Heart right ventricle (tissue), 16 donors: Measurements from ENCODE around the gene DNAH6. TPM values are rescaled to one million over a fixed set of nuclear protein-coding genes. Genes with fewer than 3 reads are reported as not detected.

Source experiments
- ATAC-seq, 8 donors: fragments of 200-7000 bp; cut with Tn5 transposase; one replicate each; pipeline ENCODE4 v1.9.1; 2020; ENCODE audit warnings: mild to moderate bottlenecking in 8 of 8, moderate library complexity in 8 of 8, moderate number of reproducible peaks in 1 of 8
- DNase-seq, 2 donors: peaks; one replicate each; pipeline ENCODE4 v3.0.0-alpha.2; 2020
- H3K27ac ChIP-seq, 10 donors: fragments of 200-600 bp; sonication (generic) in 2 of 10; one replicate each; pipeline versions ENCODE4 v1.5.0 to v1.8.0; 2020 to 2022; ENCODE audit warnings: mild to moderate bottlenecking in 3 of 10
- H3K27me3 ChIP-seq, 7 donors: fragments of 200-600 bp; one replicate each; pipeline ENCODE4 v1.8.0; 2021 to 2022; ENCODE audit warnings: mild to moderate bottlenecking in 2 of 7
- H3K36me3 ChIP-seq, 9 donors: fragments of 200-600 bp; sonication (generic) in 1 of 9; one replicate each; pipeline versions ENCODE4 v1.5.0 to v1.8.0; 2020 to 2022; ENCODE audit warnings: mild to moderate bottlenecking in 2 of 9
- H3K4me1 ChIP-seq, 9 donors: fragments of 200-600 bp; sonication (generic) in 1 of 9; one replicate each; pipeline versions ENCODE4 v1.5.0 to v1.8.0; 2020 to 2022; ENCODE audit warnings: mild to moderate bottlenecking in 4 of 9
- H3K4me3 ChIP-seq, 10 donors: fragments of 200-600 bp; sonication (generic) in 2 of 10; one replicate each; pipeline versions ENCODE4 v1.5.0 to v1.8.0; 2020 to 2022; ENCODE audit warnings: mild to moderate bottlenecking in 7 of 10, moderate library complexity in 2 of 10
- H3K9me3 ChIP-seq, 11 donors: fragments of 200-600 bp in 10 of 11; sonication (generic) in 2 of 11; one replicate each; pipeline versions ENCODE4 v1.5.0 to v1.8.0; 2013 to 2022; ENCODE audit warnings: mild to moderate bottlenecking in 2 of 11, control low read depth in 1 of 11, moderate library complexity in 1 of 11
- WGBS, 2 donors: extraction: QIAGEN DNeasy Blood & Tissue Kit; methylation state at CpG; one replicate each; pipeline ENCODE4 v1.1.7; 2013; ENCODE audit warnings: inconsistent platforms in 1 of 2; 5-methylcytosine and 5-hydroxymethylcytosine counted together
- intact Hi-C, 10 donors: fragments of 100-400 bp; cut with DNase I; formaldehyde crosslinking; loops; one replicate each; pipeline versions ENCODE4 v1.11.1 to v1.14.2; 2022
- polyA plus RNA-seq, 2 donors: library from polyadenylated mRNA; stranded (reverse); fragments of 200-250 nt; gene quantifications; one replicate each; pipeline ENCODE4 v1.2.3, GENCODE V29; 2013
- total RNA-seq, 10 donors: library from RNA; stranded (reverse); fragmentation: NEBNext Ultra II Directional in 3 of 10; extraction: Animal tissue kit (Norgen Biotek cat#: 25700) in 3 of 10; gene quantifications; one replicate each; pipeline versions ENCODE4 v1.2.1 to v1.2.4, GENCODE V29; 2021 to 2023
- TF ChIP-seq, protein P1 (sequence below), 9 donors: fragments of 200-600 bp; sonication (generic) in 2 of 9; IDR thresholded peaks; one replicate each; pipeline versions ENCODE4 v1.5.0 to v1.8.0; 2021 to 2022; ENCODE audit warnings: antibody characterized with exemption in 9 of 9, mild to moderate bottlenecking in 5 of 9, moderate library complexity in 1 of 9
- donor health status: Arrhythmogenic right ventricular cardiomyopathy.
- donor health status: ischemic (EF 13 %, LVEDD 7.1; RV severe dilation, severe dysfunction).
- donor health status: healthy with polysubstance abuse.
- donor health status: DM: no; HTN: yes; CAD: no.
- donor health status: DM: no; HTN: no; CAD: no.
- donor health status: ischemic (EF 25% LVEDD 6.9; RV normal size, moderate dysfunction).
- donor health status: ischemic (EF 25% LVEDD 5.7; RV mildly dilated, moderate dysfunction).
- donor health status: healthy.
- donor health status: DM: yes; HTN: yes; CAD: no.
- donor health status: Ischemic cardiomyopathy.
- donor health status: ischemic (EF 35%, LVEDD 5.7; RV mildly dilated, moderate dysfunction).
- donor health status: nonischemic (EF 11% LVEDD 7.7; RV severe dilation, severe dysfunction).
- donor health status: DM: yes; HTN: yes; CAD: no.
- donor health status: PGD.
- donor health status: ischemic (EF 29% LVEDD 5.4; RV normal size, mild dysfunction).
- donor health status: nonischemic (EF 23%, LVEDD 6.1; RV moderate dilation, normal function).

DNAH6 gene
- total and polyA plus RNA-seq, 12 donors, result 0.03 to 0.49 (median 0.23) TPM; not detected in 1

DNA sequence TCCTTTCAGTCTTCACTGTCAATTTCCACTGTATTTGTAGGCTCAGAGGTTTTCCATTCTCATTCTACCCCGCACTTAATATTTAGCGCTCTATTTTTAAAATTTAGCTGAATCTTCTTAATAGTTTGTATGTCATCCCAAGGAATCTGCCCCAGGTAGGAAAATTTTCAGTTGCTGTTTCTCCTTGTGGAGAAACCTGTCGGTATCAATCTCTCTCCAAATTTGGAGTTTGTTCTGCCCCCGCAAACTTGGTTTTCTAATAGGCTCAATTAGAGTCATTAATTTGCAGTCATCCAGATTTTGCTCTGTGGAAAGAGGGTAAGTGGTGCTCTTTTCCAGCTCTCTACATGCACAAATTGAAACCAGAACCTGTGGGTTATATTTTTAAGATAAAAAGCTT lies 87.6 kb downstream of the DNAH6 start:
- H3K4me1 ChIP-seq, result no peaks in the 10 kb centered on the region
- intact Hi-C loops, result no loop called here
- H3K27ac ChIP-seq, result no peak overlapping the region
- TF ChIP-seq, protein P1, sequence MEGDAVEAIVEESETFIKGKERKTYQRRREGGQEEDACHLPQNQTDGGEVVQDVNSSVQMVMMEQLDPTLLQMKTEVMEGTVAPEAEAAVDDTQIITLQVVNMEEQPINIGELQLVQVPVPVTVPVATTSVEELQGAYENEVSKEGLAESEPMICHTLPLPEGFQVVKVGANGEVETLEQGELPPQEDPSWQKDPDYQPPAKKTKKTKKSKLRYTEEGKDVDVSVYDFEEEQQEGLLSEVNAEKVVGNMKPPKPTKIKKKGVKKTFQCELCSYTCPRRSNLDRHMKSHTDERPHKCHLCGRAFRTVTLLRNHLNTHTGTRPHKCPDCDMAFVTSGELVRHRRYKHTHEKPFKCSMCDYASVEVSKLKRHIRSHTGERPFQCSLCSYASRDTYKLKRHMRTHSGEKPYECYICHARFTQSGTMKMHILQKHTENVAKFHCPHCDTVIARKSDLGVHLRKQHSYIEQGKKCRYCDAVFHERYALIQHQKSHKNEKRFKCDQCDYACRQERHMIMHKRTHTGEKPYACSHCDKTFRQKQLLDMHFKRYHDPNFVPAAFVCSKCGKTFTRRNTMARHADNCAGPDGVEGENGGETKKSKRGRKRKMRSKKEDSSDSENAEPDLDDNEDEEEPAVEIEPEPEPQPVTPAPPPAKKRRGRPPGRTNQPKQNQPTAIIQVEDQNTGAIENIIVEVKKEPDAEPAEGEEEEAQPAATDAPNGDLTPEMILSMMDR (IDR thresholded peaks at IDR 0.05), result no peak
- H3K36me3 ChIP-seq, result no peaks in the 10 kb centered on the region
- H3K27me3 ChIP-seq, result no peaks in the 10 kb centered on the region
- H3K4me3 ChIP-seq, result no peak overlapping the region
- ATAC-seq (no peak), DNase-seq (no peak)
- peaks cover 0 to 27% (median 0%) of the 10 kb centered on the region in 11 donors for H3K9me3 ChIP-seq
- 77 to 84% methylated on average over 4 of the region's 4 CpGs for WGBS, 2 donors

DNA sequence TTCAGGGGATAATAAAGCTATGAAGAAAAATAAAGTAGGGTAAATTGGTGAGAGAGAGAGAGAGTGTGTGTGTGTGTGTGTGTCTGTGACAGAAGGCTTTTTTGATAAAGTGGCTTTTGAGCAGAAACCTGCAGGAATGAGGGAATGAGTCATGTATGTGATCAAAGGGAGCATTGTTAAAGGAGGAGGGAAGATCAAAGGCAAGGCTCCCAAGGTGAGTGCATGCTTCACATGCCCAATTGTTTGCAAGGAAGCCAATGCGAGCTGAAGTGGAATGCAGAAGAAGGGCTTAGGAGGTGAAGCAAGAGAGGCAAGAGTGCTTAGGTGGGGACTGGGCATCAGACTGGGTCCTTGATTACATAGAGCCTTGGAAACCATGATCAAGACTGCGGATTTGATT lies 96.8 kb downstream of the DNAH6 start:
- H3K9me3 ChIP-seq, result peaks cover 0 to 22% (median 0%) of the 10 kb centered on the region in 11 donors
- no peaks in the 10 kb centered on the region for H3K27me3 ChIP-seq
- ATAC-seq (no peak), DNase-seq (no peak)
- H3K4me1 ChIP-seq, result no peaks in the 10 kb centered on the region
- intact Hi-C loops, result no loop called here
- no peaks in the 10 kb centered on the region for H3K36me3 ChIP-seq
- TF ChIP-seq, protein P1 (IDR thresholded peaks at IDR 0.05), result no peak
- WGBS, 2 donors, result 80 to 83% methylated on average over 2 of the region's 2 CpGs
- no peak overlapping the region for H3K27ac ChIP-seq
- no peak overlapping the region for H3K4me3 ChIP-seq

DNA sequence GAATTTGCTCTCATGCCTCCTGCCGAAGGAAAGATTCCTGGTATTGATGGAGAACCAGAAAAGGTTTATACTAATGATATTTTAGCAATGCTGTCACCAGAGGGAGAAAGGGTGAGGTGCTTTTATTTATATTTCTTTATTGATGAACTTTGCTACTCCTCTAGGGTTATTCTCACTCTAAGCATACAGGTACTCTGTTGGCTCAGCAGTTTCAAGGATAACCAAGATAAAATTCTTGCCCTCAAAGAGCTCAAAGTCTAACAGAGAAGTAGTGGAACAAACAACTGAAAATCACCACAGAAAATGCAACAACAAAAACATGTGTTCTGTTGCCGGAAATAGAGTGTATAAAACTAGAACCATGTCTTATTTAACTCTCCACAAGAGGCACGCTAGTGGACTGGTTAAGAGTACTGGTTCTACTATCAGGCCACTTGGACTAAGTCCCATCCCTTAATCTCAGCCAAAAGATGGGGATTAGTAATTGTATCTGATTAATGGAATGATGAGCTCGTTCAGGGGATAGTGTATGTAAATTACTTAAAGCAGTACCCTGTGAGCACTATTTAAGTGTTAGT lies 103.6 kb downstream of the DNAH6 start:
- intact Hi-C loops, result no loop called here
- Histone ChIP-seq H3K27me3 (no peaks in the 10 kb centered on the region), H3K27ac (no peak overlapping the region), H3K9me3 (peaks cover 0 to 9% (median 0%) of the 10 kb centered on the region in 11 donors), H3K36me3 (no peaks in the 10 kb centered on the region), H3K4me1 (no peaks in the 10 kb centered on the region), H3K4me3 (no peak overlapping the region)
- DNase-seq (no peak), ATAC-seq (no peak)
- WGBS, 2 donors, result 76 to 78% methylated on average over 4 of the region's 4 CpGs
- TF ChIP-seq, protein P1 (IDR thresholded peaks at IDR 0.05), result no peak

DNA sequence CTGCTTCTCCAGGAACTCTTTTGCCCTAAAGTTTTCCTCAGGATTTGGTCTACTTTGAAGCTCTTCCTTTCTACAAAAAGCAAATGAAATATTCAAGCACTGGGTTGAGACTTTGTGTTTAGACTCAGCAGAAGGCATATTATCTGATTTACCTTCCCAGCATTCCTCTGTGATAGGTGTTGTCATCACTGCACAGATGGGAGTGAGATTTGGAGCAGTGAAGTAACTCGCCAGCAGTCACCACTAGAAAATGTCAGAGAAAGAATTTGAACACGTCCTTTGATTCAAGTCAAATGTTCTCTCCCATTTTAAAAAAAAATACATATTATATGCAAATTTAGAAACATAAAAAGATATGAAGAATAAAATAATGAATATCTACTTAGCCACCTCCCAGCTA lies 112.2 kb downstream of the DNAH6 start:
- 63 to 72% methylated on average over 2 of the region's 2 CpGs for WGBS, 2 donors
- intact Hi-C loops, result loop anchor here in 1 of 10 donors (5.0 kb wide), 1 partner anchor 136 kb away; no protein-coding TSS in a partner anchor

More for the DNA sequence above, 112.2 kb downstream of the DNAH6 start:
- H3K27ac ChIP-seq, result no peak overlapping the region
- DNase-seq (no peak), ATAC-seq (no peak)
- TF ChIP-seq, protein P1 (IDR thresholded peaks at IDR 0.05), result no peak
- no peaks in the 10 kb centered on the region for H3K9me3 ChIP-seq
- no peaks in the 10 kb centered on the region for H3K27me3 ChIP-seq
- no peaks in the 10 kb centered on the region for H3K4me1 ChIP-seq
- H3K4me3 ChIP-seq, result no peak overlapping the region
- H3K36me3 ChIP-seq, result no peaks in the 10 kb centered on the region
